GM19239 (cell line): ENCODE measurements around the gene STRN.

Source experiments
- DNase-seq: peaks from one replicate; pipeline ENCODE4 v3.0.0; 2011; ENCODE audit warnings: low spot score; ENCODE audit not compliant: insufficient read length
- FAIRE-seq: peaks from 2 replicates; lab custom pipeline; 2011; peaks lifted over from hg19 to GRCh38; lab: Jason Lieb, UNC

Gene STRN

GRCh38 chr2:36808386-36809068, 157.8 kb downstream of the STRN start:
- no peak for FAIRE-seq
- DNase-seq: no peak

GRCh38 chr2:36807223-36807886, 159.0 kb downstream of the STRN start:
- DNase-seq (no peak), FAIRE-seq (no peak)

- DNase-seq (no peak), FAIRE-seq (no peak)
These were observed 160.6 kb downstream of the STRN start for GRCh38 chr2:36805635-36806224.

- FAIRE-seq (no peak), DNase-seq (no peak)
These were observed 163.4 kb downstream of the STRN start for GRCh38 chr2:36802952-36803351.

GRCh38 chr2:36801088-36801487, 165.2 kb downstream of the STRN start:
- no peak for DNase-seq
- FAIRE-seq: no peak

- no peak for FAIRE-seq
- no peak for DNase-seq
These were observed 166.0 kb downstream of the STRN start for GRCh38 chr2:36800381-36800780.

GRCh38 chr2:36798724-36799123, 167.6 kb downstream of the STRN start:
- DNase-seq: no peak
- FAIRE-seq: no peak

- FAIRE-seq (no peak), DNase-seq (no peak)
These were observed 168.8 kb downstream of the STRN start for GRCh38 chr2:36797324-36798070.
